K562 (cell line): ENCODE results near the gene MOB1B. TPM values are rescaled to one million over a fixed set of nuclear protein-coding genes. Genes with fewer than 3 reads are reported as not detected.
A peak's percentile ranks its signal among the peaks of the same experiment; 100 is the strongest.

Experiments
- DMBX1 ChIP-seq: fragments of 250-450 bp; sonication (Bioruptor Pico); IDR thresholded peaks from 2 replicates; pipeline ENCODE4 v1.8.0; 2022; ENCODE audit warnings: inconsistent platforms, mild to moderate bottlenecking, moderate library complexity, borderline replicate concordance
- GTF2A2 ChIP-seq: IDR thresholded peaks from 2 replicates; pipeline ENCODE4 v1.6.1; 2016; ENCODE audit warnings: mild to moderate bottlenecking, missing genetic modification characterization, missing compliant biosample characterization
- HSF4 ChIP-seq: fragments of 250-450 bp; sonication (Bioruptor Pico); IDR thresholded peaks from 2 replicates; pipeline ENCODE4 v2.1.2; 2022; ENCODE audit warnings: mild to moderate bottlenecking, moderate library complexity, borderline replicate concordance
- KDM4B ChIP-seq, 2 experiments: fragments of 450-650 bp in 1 of 2; sonication (generic) in 1 of 2; IDR thresholded peaks; 2 replicates each; pipeline ENCODE4 v1.6.1; 2016 to 2017; ENCODE audit warnings: borderline replicate concordance in 2 of 2, antibody characterized with exemption in 1 of 2, low read depth in 1 of 2, mild to moderate bottlenecking in 1 of 2
- KLF1 ChIP-seq: fragments of 450-650 bp; IDR thresholded peaks from 2 replicates; pipeline ENCODE4 v1.6.1; 2016; ENCODE audit warnings: missing genetic modification characterization, missing compliant biosample characterization
- KLF6 ChIP-seq: fragments of 250-450 bp; sonication (Bioruptor Pico); IDR thresholded peaks from 2 replicates; pipeline ENCODE4 v1.4.0; 2020; ENCODE audit warnings: mild to moderate bottlenecking, moderate library complexity, borderline replicate concordance
- MCM7 ChIP-seq, 2 experiments: fragments of 450-650 bp; IDR thresholded peaks; 2 replicates each; pipeline ENCODE4 v1.6.1; 2016 to 2018
- SIRT6 ChIP-seq: IDR thresholded peaks from one replicate; pipeline ENCODE4 v1.6.1; 2012; ENCODE audit warnings: low read depth, mild to moderate bottlenecking, control low read depth, inconsistent platforms, low read length, moderate library complexity
- SMARCE1 ChIP-seq: fragments of 450-650 bp; IDR thresholded peaks from 2 replicates; pipeline ENCODE4 v1.7.1; 2016; ENCODE audit warnings: mild to moderate bottlenecking
- ZNF140 ChIP-seq: fragments of 250-450 bp; sonication (Bioruptor Pico); IDR thresholded peaks from 2 replicates; pipeline ENCODE4 v1.8.0; 2021; ENCODE audit warnings: moderate library complexity, mild to moderate bottlenecking, inconsistent platforms
- ZNF174 ChIP-seq: fragments of 250-450 bp; sonication (Bioruptor Pico); IDR thresholded peaks from 2 replicates; pipeline ENCODE4 v1.4.0; 2020; ENCODE audit warnings: mild to moderate bottlenecking
- ZNF239 ChIP-seq: fragments of 250-450 bp; sonication (Bioruptor Pico); IDR thresholded peaks from 2 replicates; pipeline ENCODE4 v1.4.0; 2020; ENCODE audit warnings: mild to moderate bottlenecking
- ZNF3 ChIP-seq: fragments of 250-450 bp; sonication (Bioruptor Pico); IDR thresholded peaks from 2 replicates; pipeline ENCODE4 v1.5.0; 2021; ENCODE audit warnings: mild to moderate bottlenecking, moderate library complexity
- polyA plus RNA-seq, 8 experiments: library from polyadenylated mRNA; depleted of rRNA in 4 of 8; stranded (reverse) in 5 of 8; unstranded in 3 of 8; fragments of >200 nt; fragmentation: Nextera tagmentation in 2 of 8; fragmentation: Illumina TruSeq in 1 of 8; extraction: Ambion mirVana in 2 of 8; extraction: Trizol in 1 of 8; gene quantifications; 2 replicates each; pipeline versions ENCODE4 v1.2.1 to v1.2.3, GENCODE V29; 2011 to 2014; ENCODE audit warnings: inconsistent platforms in 1 of 8, missing spikeins in 1 of 8
- total RNA-seq, 7 experiments: library from RNA; depleted of rRNA in 6 of 7; stranded (reverse); fragments of >200 nt in 6 of 7; fragmentation: Illumina TruSeq in 2 of 7; extraction: Trizol in 2 of 7; gene quantifications; 2 replicates each; pipeline versions ENCODE4 v1.2.1 to v1.2.3, GENCODE V29; 2011 to 2021; ENCODE audit warnings: low replicate concordance in 1 of 7
- TF ChIP-seq, protein P1 (sequence below), 2 experiments: fragments of 450-650 bp; IDR thresholded peaks; 2 replicates each; pipeline ENCODE4 v1.6.1; 2016; ENCODE audit warnings: mild to moderate bottlenecking in 2 of 2, borderline replicate concordance in 1 of 2, low read depth in 1 of 2, moderate library complexity in 1 of 2
- TF ChIP-seq, protein P2 (sequence below): fragments of 450-650 bp; formaldehyde crosslinking; conservative IDR thresholded peaks from 2 replicates; pipeline ENCODE4 v1.4.0; 2022; ENCODE audit warnings: mild to moderate bottlenecking, missing genetic modification characterization
- TF ChIP-seq, protein P3 (sequence below): fragments of 450-650 bp; formaldehyde crosslinking; IDR thresholded peaks from 2 replicates; pipeline ENCODE4 v1.4.0; 2020; ENCODE audit warnings: mild to moderate bottlenecking, moderate library complexity

MOB1B gene
- total and polyA plus RNA-seq, 9 of the 15 experiments (the other 6 are each of a cell fraction or from before 2014, with no cell fraction given), result 8.4 to 37.8 (median 19.0) TPM

DNA sequence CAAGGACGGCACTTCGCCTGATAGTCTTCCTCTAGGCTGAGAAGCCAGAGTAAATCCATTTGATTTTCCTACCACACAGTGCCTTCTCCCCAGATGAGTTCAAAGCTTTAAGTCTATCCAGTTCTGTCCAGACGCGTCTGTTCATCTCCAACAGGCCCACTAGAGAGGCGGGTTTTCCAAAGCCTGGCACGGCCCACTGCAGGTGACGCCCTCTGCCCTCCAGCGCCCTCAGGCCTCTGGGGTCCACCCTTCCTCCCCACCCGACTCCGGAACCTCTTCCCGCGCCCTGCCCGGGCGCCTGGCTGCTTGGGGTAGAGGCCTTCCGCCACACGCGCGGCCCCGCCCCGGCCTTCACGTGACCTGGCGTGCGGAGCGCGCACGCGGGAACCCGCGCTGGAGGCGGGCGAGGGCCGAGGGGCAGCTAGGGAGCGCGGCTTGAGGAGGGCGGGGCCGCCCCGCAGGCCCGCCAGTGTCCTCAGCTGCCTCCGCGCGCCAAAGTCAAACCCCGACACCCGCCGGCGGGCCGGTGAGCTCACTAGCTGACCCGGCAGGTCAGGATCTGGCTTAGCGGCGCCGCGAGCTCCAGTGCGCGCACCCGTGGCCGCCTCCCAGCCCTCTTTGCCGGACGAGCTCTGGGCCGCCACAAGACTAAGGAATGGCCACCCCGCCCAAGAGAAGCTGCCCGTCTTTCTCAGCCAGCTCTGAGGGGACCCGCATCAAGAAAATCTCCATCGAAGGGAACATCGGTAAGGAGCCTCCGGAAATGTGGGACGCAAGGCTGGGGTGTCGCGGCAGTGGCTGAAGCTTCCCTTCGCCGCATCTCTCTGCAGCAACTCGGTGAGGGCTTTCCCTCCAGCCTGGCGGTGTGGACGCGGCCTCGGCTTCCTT lies 91.3 kb downstream of the MOB1B start, which contains the start of gene DCK (continued):
- TF ChIP-seq ZNF3, result no peak
- TF ChIP-seq HSF4, result no peak
- TF ChIP-seq SMARCE1, result no peak
- TF ChIP-seq KDM4B (IDR thresholded peaks at IDR 0.05; ENCODE audit: borderline replicate concordance in 2 of 2, low read depth in 1 of 2), result no peak
- TF ChIP-seq, protein P1, sequence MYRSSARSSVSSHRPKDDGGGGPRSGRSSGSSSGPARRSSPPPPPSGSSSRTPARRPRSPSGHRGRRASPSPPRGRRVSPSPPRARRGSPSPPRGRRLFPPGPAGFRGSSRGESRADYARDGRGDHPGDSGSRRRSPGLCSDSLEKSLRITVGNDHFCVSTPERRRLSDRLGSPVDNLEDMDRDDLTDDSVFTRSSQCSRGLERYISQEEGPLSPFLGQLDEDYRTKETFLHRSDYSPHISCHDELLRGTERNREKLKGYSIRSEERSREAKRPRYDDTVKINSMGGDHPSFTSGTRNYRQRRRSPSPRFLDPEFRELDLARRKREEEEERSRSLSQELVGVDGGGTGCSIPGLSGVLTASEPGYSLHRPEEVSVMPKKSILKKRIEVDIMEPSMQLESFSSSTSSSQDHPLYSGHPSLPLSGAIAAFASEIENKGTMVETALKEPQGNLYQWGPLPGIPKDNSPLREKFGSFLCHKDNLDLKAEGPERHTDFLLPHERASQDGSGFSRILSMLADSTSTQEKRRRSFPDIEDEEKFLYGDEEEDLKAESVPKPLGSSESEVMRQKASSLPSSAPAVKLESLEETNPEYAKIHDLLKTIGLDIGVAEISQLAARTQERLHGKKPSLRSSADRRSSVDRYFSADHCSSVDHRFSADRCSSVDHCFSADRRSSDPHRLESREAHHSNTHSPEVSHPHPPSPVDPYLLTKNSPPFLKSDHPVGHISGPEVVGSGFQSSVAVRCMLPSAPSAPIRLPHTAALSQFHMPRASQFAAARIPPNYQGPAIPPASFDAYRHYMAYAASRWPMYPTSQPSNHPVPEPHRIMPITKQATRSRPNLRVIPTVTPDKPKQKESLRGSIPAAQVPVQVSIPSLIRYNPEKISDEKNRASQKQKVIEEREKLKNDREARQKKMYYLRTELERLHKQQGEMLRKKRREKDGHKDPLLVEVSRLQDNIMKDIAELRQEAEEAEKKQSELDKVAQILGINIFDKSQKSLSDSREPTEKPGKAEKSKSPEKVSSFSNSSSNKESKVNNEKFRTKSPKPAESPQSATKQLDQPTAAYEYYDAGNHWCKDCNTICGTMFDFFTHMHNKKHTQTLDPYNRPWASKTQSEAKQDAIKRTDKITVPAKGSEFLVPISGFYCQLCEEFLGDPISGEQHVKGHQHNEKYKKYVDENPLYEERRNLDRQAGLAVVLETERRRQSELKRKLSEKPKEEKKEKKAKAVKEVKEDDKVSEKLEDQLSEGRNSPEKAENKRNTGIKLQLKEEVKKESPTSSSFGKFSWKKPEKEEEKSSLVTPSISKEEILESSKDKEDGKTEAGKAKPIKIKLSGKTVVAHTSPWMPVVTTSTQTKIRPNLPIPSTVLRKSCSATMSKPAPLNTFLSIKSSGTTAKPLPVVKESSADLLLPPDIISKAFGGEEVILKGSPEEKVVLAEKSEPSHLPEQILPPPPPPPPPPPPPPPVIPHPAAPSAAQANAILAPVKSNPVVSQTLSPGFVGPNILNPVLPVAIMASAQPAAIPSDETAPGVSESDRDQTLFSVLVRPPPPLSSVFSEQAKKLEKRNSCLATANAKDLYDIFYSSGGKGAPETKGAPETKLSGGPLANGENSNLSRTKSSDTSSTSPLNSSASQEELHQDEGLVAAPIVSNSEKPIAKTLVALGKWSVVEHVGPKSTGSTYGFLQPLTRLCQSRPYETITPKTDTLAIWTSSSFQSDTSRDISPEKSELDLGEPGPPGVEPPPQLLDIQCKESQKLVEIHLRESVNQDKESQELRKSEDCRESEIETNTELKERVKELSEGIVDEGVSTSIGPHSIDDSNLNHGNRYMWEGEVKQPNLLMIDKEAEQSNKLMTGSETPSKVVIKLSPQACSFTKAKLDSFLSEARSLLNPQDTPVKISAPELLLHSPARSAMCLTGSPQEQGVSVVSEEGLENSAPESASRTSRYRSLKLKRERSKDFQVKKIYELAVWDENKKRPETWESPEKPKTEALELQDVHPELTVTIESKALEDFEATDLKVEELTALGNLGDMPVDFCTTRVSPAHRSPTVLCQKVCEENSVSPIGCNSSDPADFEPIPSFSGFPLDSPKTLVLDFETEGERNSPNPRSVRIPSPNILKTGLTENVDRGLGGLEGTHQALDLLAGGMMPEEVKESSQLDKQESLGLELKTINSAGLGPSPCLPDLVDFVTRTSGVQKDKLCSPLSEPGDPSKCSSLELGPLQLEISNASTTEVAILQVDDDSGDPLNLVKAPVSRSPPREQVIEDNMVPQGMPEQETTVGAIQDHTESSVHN (IDR thresholded peaks at IDR 0.05; ENCODE audit: borderline replicate concordance in 1 of 2, low read depth in 1 of 2), result no peak
- TF ChIP-seq ZNF174 (CRISPR knock-in tag), result no peak
- TF ChIP-seq SIRT6, result no peak
- TF ChIP-seq, protein P2, sequence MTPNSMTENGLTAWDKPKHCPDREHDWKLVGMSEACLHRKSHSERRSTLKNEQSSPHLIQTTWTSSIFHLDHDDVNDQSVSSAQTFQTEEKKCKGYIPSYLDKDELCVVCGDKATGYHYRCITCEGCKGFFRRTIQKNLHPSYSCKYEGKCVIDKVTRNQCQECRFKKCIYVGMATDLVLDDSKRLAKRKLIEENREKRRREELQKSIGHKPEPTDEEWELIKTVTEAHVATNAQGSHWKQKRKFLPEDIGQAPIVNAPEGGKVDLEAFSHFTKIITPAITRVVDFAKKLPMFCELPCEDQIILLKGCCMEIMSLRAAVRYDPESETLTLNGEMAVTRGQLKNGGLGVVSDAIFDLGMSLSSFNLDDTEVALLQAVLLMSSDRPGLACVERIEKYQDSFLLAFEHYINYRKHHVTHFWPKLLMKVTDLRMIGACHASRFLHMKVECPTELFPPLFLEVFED, result no peak
- TF ChIP-seq, protein P3, sequence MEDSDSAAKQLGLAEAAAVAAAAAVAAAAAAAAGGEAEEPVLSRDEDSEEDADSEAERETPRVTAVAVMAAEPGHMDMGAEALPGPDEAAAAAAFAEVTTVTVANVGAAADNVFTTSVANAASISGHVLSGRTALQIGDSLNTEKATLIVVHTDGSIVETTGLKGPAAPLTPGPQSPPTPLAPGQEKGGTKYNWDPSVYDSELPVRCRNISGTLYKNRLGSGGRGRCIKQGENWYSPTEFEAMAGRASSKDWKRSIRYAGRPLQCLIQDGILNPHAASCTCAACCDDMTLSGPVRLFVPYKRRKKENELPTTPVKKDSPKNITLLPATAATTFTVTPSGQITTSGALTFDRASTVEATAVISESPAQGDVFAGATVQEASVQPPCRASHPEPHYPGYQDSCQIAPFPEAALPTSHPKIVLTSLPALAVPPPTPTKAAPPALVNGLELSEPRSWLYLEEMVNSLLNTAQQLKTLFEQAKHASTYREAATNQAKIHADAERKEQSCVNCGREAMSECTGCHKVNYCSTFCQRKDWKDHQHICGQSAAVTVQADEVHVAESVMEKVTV (CRISPR knock-in tag), result no peak
- no peak for TF ChIP-seq DMBX1
- no peak for TF ChIP-seq ZNF239
- TF ChIP-seq GTF2A2, result no peak
- no peak for TF ChIP-seq MCM7 (IDR thresholded peaks at IDR 0.05)
- TF ChIP-seq ZNF140 (CRISPR knock-in tag), result no peak
- TF ChIP-seq KLF1 (tag), result peak; percentile 94
- TF ChIP-seq KLF6 (CRISPR knock-in tag), result no peak
